K562 (cell line): ENCODE measurements around the gene GALNS. TPM values are rescaled to one million over a fixed set of nuclear protein-coding genes. Genes with fewer than 3 reads are reported as not detected.

Experiments
- E2F6 ChIP-seq, 2 experiments: IDR thresholded peaks; 2 replicates each; pipeline ENCODE4 v1.6.1; 2011; ENCODE audit warnings: borderline replicate concordance in 1 of 2, control low read depth in 1 of 2, low read depth in 1 of 2, low read length in 1 of 2, mild to moderate bottlenecking in 1 of 2, mixed read lengths in 1 of 2, moderate library complexity in 1 of 2; ENCODE audit not compliant: insufficient read depth in 1 of 2, insufficient read length in 1 of 2, poor library complexity in 1 of 2, severe bottlenecking in 1 of 2; ENCODE audit errors: extremely low read depth in 1 of 2
- NR4A1 ChIP-seq, 2 experiments: fragments of 250-450 bp in 1 of 2; fragments of 450-650 bp in 1 of 2; sonication (Bioruptor Pico) in 1 of 2; IDR thresholded peaks; 2 replicates each; pipeline versions ENCODE4 v1.4.0 to v1.6.1; 2016 to 2020; ENCODE audit warnings: mild to moderate bottlenecking in 2 of 2, missing compliant biosample characterization in 1 of 2, missing genetic modification characterization in 1 of 2, moderate library complexity in 1 of 2
- PHF21A ChIP-seq: fragments of 450-650 bp; IDR thresholded peaks from 2 replicates; pipeline ENCODE4 v1.6.1; 2017; ENCODE audit warnings: low read depth, borderline replicate concordance
- REST ChIP-seq, 2 experiments: fragments of 450-650 bp; formaldehyde crosslinking in 1 of 2; IDR thresholded peaks; 2 replicates each; pipeline versions ENCODE4 v1.4.0 to v1.6.1; 2014 to 2020; ENCODE audit warnings: mild to moderate bottlenecking in 2 of 2, borderline replicate concordance in 1 of 2, low read depth in 1 of 2
- RNF219 ChIP-seq: fragments of 250-450 bp; sonication (Bioruptor Pico); IDR thresholded peaks from 2 replicates; pipeline ENCODE4 v1.5.0; 2022; ENCODE audit warnings: mild to moderate bottlenecking
- USF1 ChIP-seq: sonication (generic); formaldehyde crosslinking; IDR thresholded peaks from 2 replicates; pipeline ENCODE4 v1.9.0; 2022; ENCODE audit warnings: mild to moderate bottlenecking, missing genetic modification reagents
- ZBTB9 ChIP-seq: fragments of 450-650 bp; formaldehyde crosslinking; IDR thresholded peaks from 2 replicates; pipeline ENCODE4 v1.4.0; 2020; ENCODE audit warnings: mild to moderate bottlenecking, moderate library complexity
- ZNF511 ChIP-seq: sonication (generic); formaldehyde crosslinking; IDR thresholded peaks from 2 replicates; pipeline ENCODE4 v1.8.0; 2022; ENCODE audit warnings: mild to moderate bottlenecking, missing genetic modification reagents
- ZNF785 ChIP-seq: fragments of 250-450 bp; sonication (Bioruptor Pico); IDR thresholded peaks from 2 replicates; pipeline ENCODE4 v1.4.0; 2020; ENCODE audit warnings: mild to moderate bottlenecking
- polyA plus RNA-seq, 8 experiments: library from polyadenylated mRNA; depleted of rRNA in 4 of 8; stranded (reverse) in 5 of 8; unstranded in 3 of 8; fragments of >200 nt; fragmentation: Nextera tagmentation in 2 of 8; fragmentation: Illumina TruSeq in 1 of 8; extraction: Ambion mirVana in 2 of 8; extraction: Trizol in 1 of 8; gene quantifications; 2 replicates each; pipeline versions ENCODE4 v1.2.1 to v1.2.3, GENCODE V29; 2011 to 2014; ENCODE audit warnings: inconsistent platforms in 1 of 8, missing spikeins in 1 of 8
- total RNA-seq, 7 experiments: library from RNA; depleted of rRNA in 6 of 7; stranded (reverse); fragments of >200 nt in 6 of 7; fragmentation: Illumina TruSeq in 2 of 7; extraction: Trizol in 2 of 7; gene quantifications; 2 replicates each; pipeline versions ENCODE4 v1.2.1 to v1.2.3, GENCODE V29; 2011 to 2021; ENCODE audit warnings: low replicate concordance in 1 of 7

The GALNS gene
- total and polyA plus RNA-seq, 9 of the 15 experiments (the other 6 are each of a cell fraction or from before 2014, with no cell fraction given), result 0.38 to 13.2 (median 4.3) TPM

- TF ChIP-seq RNF219 (CRISPR knock-in tag) (no peak), E2F6 (IDR thresholded peaks at IDR 0.05; ENCODE audit: borderline replicate concordance in 1 of 2, extremely low read depth in 1 of 2, insufficient read depth in 1 of 2, insufficient read length in 1 of 2, low read depth in 1 of 2, low read length in 1 of 2, poor library complexity in 1 of 2, severe bottlenecking in 1 of 2) (peak; percentile 91 to 93), ZBTB9 (CRISPR knock-in tag) (peak; percentile 33; the same call in 1 of the 2 replicates), NR4A1 (CRISPR knock-in tag; IDR thresholded peaks at IDR 0.05) (no peak), NR4A1 (tag; IDR thresholded peaks at IDR 0.05) (peak; percentile 30; the same call in 1 of the 2 replicates), PHF21A (0 out of 2 replicates have a peak, but pooled peaks have one; percentile 17), ZNF511 (CRISPR knock-in tag) (peak; percentile 98), ZNF785 (CRISPR knock-in tag) (no peak), REST (IDR thresholded peaks at IDR 0.05; ENCODE audit: borderline replicate concordance) (peak; percentile 93), REST (CRISPR knock-in tag; IDR thresholded peaks at IDR 0.05; ENCODE audit: low read depth) (peak; percentile 78), USF1 (CRISPR knock-in tag) (peak; percentile 18; the same call in 1 of the 2 replicates)
These were observed 71.4 kb downstream of the GALNS start, which contains the start of gene PIEZO1 (continued) for GRCh38 chr16:88785106-88785924.
